A549 (cell line): Measurements from ENCODE around the gene SCML1.

Experiments used
- BHLHE40 ChIP-seq: IDR thresholded peaks from 2 replicates; pipeline ENCODE4 v1.6.1; 2012; ENCODE audit warnings: low read depth, low read length, inconsistent platforms
- CEBPB ChIP-seq, 2 experiments: fragments of >200 bp in 1 of 2; sonication (Bioruptor Twin) in 1 of 2; formaldehyde crosslinking in 1 of 2; IDR thresholded peaks; 2 replicates each; pipeline ENCODE4 v1.6.1; 2012 to 2016
- EHMT2 ChIP-seq: fragments of 200-600 bp; sonication (generic); IDR thresholded peaks from 2 replicates; pipeline ENCODE4 v1.6.1; 2016; ENCODE audit warnings: antibody characterized with exemption, low read depth, mild to moderate bottlenecking, moderate library complexity
- ELK1 ChIP-seq: fragments of 150-350 bp; IDR thresholded peaks from 2 replicates; pipeline ENCODE4 v1.6.1; 2014; ENCODE audit warnings: low read depth, mild to moderate bottlenecking, low read length
- MYC ChIP-seq: IDR thresholded peaks from 2 replicates; pipeline ENCODE4 v1.6.1; 2012; ENCODE audit warnings: mild to moderate bottlenecking, inconsistent platforms, low read length, improper control_type of control experiment, borderline replicate concordance
- POLR2A ChIP-seq: IDR thresholded peaks from 2 replicates; pipeline ENCODE4 v1.6.1; 2012; ENCODE audit warnings: mild to moderate bottlenecking, low read length
- RAD21 ChIP-seq, 2 experiments: fragments of >200 bp in 1 of 2; sonication (Bioruptor Twin) in 1 of 2; formaldehyde crosslinking in 1 of 2; IDR thresholded peaks in 1 of 2; conservative IDR thresholded peaks in 1 of 2; 2 replicates in 1 of 2; 3 replicates in 1 of 2; pipeline ENCODE4 v1.6.1; 2012 to 2018; ENCODE audit warnings: inconsistent platforms in 1 of 2
- TF ChIP-seq, protein P1 (sequence below): fragments of >200 bp; sonication (Bioruptor Twin); formaldehyde crosslinking; IDR thresholded peaks from 3 replicates; pipeline ENCODE4 v1.5.1; 2016

GRCh38 chrX:17769701-17770269, 32.5 kb downstream of the SCML1 start:
- TF ChIP-seq ELK1 = no peak
- TF ChIP-seq, protein P1, sequence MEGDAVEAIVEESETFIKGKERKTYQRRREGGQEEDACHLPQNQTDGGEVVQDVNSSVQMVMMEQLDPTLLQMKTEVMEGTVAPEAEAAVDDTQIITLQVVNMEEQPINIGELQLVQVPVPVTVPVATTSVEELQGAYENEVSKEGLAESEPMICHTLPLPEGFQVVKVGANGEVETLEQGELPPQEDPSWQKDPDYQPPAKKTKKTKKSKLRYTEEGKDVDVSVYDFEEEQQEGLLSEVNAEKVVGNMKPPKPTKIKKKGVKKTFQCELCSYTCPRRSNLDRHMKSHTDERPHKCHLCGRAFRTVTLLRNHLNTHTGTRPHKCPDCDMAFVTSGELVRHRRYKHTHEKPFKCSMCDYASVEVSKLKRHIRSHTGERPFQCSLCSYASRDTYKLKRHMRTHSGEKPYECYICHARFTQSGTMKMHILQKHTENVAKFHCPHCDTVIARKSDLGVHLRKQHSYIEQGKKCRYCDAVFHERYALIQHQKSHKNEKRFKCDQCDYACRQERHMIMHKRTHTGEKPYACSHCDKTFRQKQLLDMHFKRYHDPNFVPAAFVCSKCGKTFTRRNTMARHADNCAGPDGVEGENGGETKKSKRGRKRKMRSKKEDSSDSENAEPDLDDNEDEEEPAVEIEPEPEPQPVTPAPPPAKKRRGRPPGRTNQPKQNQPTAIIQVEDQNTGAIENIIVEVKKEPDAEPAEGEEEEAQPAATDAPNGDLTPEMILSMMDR = no peak
- no peak for TF ChIP-seq RAD21 (conservative IDR thresholded peaks at IDR 0.05 in 1 of 2, IDR thresholded peaks at IDR 0.05 in 1 of 2)
- no peak for TF ChIP-seq EHMT2
- TF ChIP-seq POLR2A = no peak
- TF ChIP-seq BHLHE40 = no peak
- TF ChIP-seq MYC = no peak
- no peak for TF ChIP-seq CEBPB (IDR thresholded peaks at IDR 0.05)
